ENCODE results near the gene PPIF.
A peak's percentile ranks its signal among the peaks of the same experiment; 100 is the strongest.

The PPIF gene

GRCh38 chr10:79387974-79388850 lies 40.9 kb downstream of the PPIF start:
- no peak for DNase-seq

GRCh38 chr10:79390057-79390456 lies 42.8 kb downstream of the PPIF start:
- DNase-seq = no peak

GRCh38 chr10:79390551-79391229 lies 43.4 kb downstream of the PPIF start:
- DNase-seq = peak; percentile 56

- no peak for DNase-seq
Observed at GRCh38 chr10:79391231-79392019, 44.2 kb downstream of the PPIF start.

- no peak for DNase-seq
Observed at GRCh38 chr10:79392020-79392398, 44.7 kb downstream of the PPIF start.

GRCh38 chr10:79392506-79393176 lies 45.4 kb downstream of the PPIF start:
- no peak for DNase-seq

- DNase-seq = no peak
Observed at GRCh38 chr10:79393221-79393923, 46.1 kb downstream of the PPIF start.

- DNase-seq = no peak
Observed at GRCh38 chr10:79393924-79394610, 46.8 kb downstream of the PPIF start.

- no peak for DNase-seq
Observed at GRCh38 chr10:79394664-79395063, 47.4 kb downstream of the PPIF start.

GRCh38 chr10:79396520-79396919 lies 49.3 kb downstream of the PPIF start:
- no peak for DNase-seq

GRCh38 chr10:79397051-79397450 lies 49.8 kb downstream of the PPIF start:
- no peak for DNase-seq

- no peak for DNase-seq
Observed at GRCh38 chr10:79397575-79398303, 50.5 kb downstream of the PPIF start.

- no peak for DNase-seq
Observed at GRCh38 chr10:79398642-79399041, 51.4 kb downstream of the PPIF start.

- no peak for DNase-seq
Observed at GRCh38 chr10:79399223-79399831, 52.1 kb downstream of the PPIF start.

GRCh38 chr10:79400146-79401004 lies 53.1 kb downstream of the PPIF start:
- peak; percentile 13 for DNase-seq

- DNase-seq = no peak
Observed at GRCh38 chr10:79401015-79401921, 54.0 kb downstream of the PPIF start.

- DNase-seq = no peak
Observed at GRCh38 chr10:79402625-79402946, 55.3 kb downstream of the PPIF start.

- no peak for DNase-seq
Observed at GRCh38 chr10:79402951-79403350, 55.7 kb downstream of the PPIF start.
